ENCODE data around the gene SCN5A. TPM values are rescaled to one million over a fixed set of nuclear protein-coding genes. Genes with fewer than 3 reads are reported as not detected.

SCN5A gene
- total RNA-seq, 1 donor from 2014 or later, result not detected

GRCh38 chr3:38689774-38690173 is 40.3 kb upstream of the SCN5A start:
- Mint-ChIP-seq H3K36me3 (ENCODE audit: low read depth) (no peaks in the 10 kb centered on the region), H3K27ac (no peak overlapping the region), H3K9me3 (no peaks in the 10 kb centered on the region), H3K4me1 (no peaks in the 10 kb centered on the region), H3K27me3 (no peaks in the 10 kb centered on the region), H3K4me3 (no peak overlapping the region)
- ATAC-seq (ENCODE audit: low read depth) (no peak), DNase-seq (no peak)
- intact Hi-C loops (cut with micrococcal nuclease), result no loop called here
- CTCF ChIA-PET, result no interaction called here
- POLR2A ChIA-PET, result no interaction called here
- no peak for TF ChIP-seq CTCF (IDR thresholded peaks at IDR 0.05)

- ChIA-PET CTCF (no interaction called here), POLR2A (no interaction called here)
- no peaks in the 10 kb centered on the region for H3K9me3 Mint-ChIP-seq
- H3K4me3 Mint-ChIP-seq, result no peak overlapping the region
- H3K27ac Mint-ChIP-seq, result no peak overlapping the region
- no peak for TF ChIP-seq CTCF (IDR thresholded peaks at IDR 0.05)
- intact Hi-C loops (cut with micrococcal nuclease), result no loop called here
- no peaks in the 10 kb centered on the region for H3K27me3 Mint-ChIP-seq
- no peaks in the 10 kb centered on the region for H3K4me1 Mint-ChIP-seq
- no peaks in the 10 kb centered on the region for H3K36me3 Mint-ChIP-seq (ENCODE audit: low read depth)
- ATAC-seq (ENCODE audit: low read depth), result no peak
- no peak for DNase-seq
Measured at GRCh38 chr3:38689346-38689745, 39.9 kb upstream of the SCN5A start.

DNA sequence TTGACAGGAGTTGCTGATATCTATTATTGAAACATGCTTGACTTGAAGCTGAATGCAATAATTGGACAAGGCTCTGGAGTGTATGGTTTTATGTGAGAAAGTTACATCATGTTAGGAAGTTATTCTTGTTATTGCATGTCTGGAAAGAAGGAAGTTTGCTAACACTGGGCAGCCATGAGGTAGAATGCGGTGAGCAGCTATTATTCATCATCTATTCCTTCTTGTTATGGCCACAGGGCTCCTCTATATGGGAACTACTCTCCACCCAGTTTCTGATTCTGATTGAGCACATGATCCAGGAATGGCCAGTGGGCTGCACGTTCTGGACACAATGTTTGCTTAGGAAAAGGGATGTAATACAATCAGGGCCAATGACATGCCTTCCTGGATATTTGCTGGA is 37.8 kb upstream of the SCN5A start:
- H3K27me3 Mint-ChIP-seq, result no peaks in the 10 kb centered on the region
- DNase-seq (no peak), ATAC-seq (ENCODE audit: low read depth) (no peak)
- H3K4me3 Mint-ChIP-seq, result no peak overlapping the region
- POLR2A ChIA-PET, result no interaction called here
- intact Hi-C loops (cut with micrococcal nuclease), result no loop called here
- TF ChIP-seq CTCF (IDR thresholded peaks at IDR 0.05), result no peak
- H3K4me1 Mint-ChIP-seq, result no peaks in the 10 kb centered on the region
- no peak overlapping the region for H3K27ac Mint-ChIP-seq
- CTCF ChIA-PET, result no interaction called here
- no peaks in the 10 kb centered on the region for H3K36me3 Mint-ChIP-seq (ENCODE audit: low read depth)
- H3K9me3 Mint-ChIP-seq, result no peaks in the 10 kb centered on the region

DNA sequence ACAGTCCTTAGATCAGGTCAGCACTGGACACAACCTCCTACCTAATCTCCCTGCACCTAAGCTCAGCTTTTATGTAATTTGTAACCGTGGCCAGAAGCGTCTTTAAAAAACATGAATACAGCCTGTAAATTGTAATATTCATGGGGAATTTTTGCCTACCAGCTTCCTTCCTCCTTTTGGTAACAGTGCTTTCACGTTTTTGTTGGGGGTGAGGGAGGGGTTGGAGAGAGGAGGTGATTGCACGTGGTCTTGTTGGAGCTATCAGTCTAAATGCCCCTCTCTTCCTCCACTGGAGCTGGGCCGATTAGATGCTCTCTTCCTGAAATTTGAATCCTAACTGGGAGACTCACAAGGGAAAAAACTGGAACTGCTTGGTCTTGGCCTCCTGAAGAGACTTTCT is 35.1 kb upstream of the SCN5A start:
- ChIA-PET POLR2A (no interaction called here), CTCF (no interaction called here)
- H3K4me1 Mint-ChIP-seq, result no peaks in the 10 kb centered on the region
- H3K4me3 Mint-ChIP-seq, result no peak overlapping the region
- intact Hi-C loops (cut with micrococcal nuclease), result no loop called here
- no peak for TF ChIP-seq CTCF (IDR thresholded peaks at IDR 0.05)
- peaks cover 4% of the 10 kb centered on the region for H3K27me3 Mint-ChIP-seq
- H3K9me3 Mint-ChIP-seq, result no peaks in the 10 kb centered on the region
- no peak for DNase-seq
- no peak overlapping the region for H3K27ac Mint-ChIP-seq
- ATAC-seq (ENCODE audit: low read depth), result no peak
- H3K36me3 Mint-ChIP-seq (ENCODE audit: low read depth), result no peaks in the 10 kb centered on the region

GRCh38 chr3:38669668-38670067 is 20.2 kb upstream of the SCN5A start:
- no peak for DNase-seq
- Mint-ChIP-seq H3K4me3 (no peak overlapping the region), H3K27ac (no peak overlapping the region), H3K36me3 (ENCODE audit: low read depth) (no peaks in the 10 kb centered on the region), H3K9me3 (no peaks in the 10 kb centered on the region), H3K27me3 (peaks cover 16% of the 10 kb centered on the region), H3K4me1 (no peaks in the 10 kb centered on the region)
- intact Hi-C loops (cut with micrococcal nuclease), result no loop called here
- ATAC-seq (ENCODE audit: low read depth), result no peak
- no peak for TF ChIP-seq CTCF (IDR thresholded peaks at IDR 0.05)
- CTCF ChIA-PET, result no interaction called here
- POLR2A ChIA-PET, result no interaction called here
